ENCODE data around the gene FCGR2B. TPM values are rescaled to one million over a fixed set of nuclear protein-coding genes. Genes with fewer than 3 reads are reported as not detected.
"Not testable (repeated sequence)": the region's sequence is repeated elsewhere in the genome, so short reads cannot be mapped to it uniquely, and the experiment has no call there.

Gene FCGR2B
- total RNA-seq, 1 donor from 2014 or later, result not detected

- H3K4me1 ChIP-seq (ENCODE audit: insufficient read depth, low read length); H3K4me2 ChIP-seq (ENCODE audit: low read length); H3K9ac ChIP-seq (ENCODE audit: low read length); H3K9me3 Mint-ChIP-seq (ENCODE audit: unreplicated experiment); H3K9me3 ChIP-seq (ENCODE audit: insufficient read depth, low read depth, low read length); H4K20me1 ChIP-seq (ENCODE audit: insufficient read depth, low read length); H3K4me1 Mint-ChIP-seq (ENCODE audit: low read depth, unreplicated experiment); H3K36me3 ChIP-seq (ENCODE audit: insufficient read depth, low read length); H3K27ac ChIP-seq (ENCODE audit: low read depth, low read length); H3K27ac Mint-ChIP-seq (ENCODE audit: unreplicated experiment); H3K4me3 ChIP-seq (ENCODE audit: insufficient read depth, low read depth, low read length); H3K36me3 Mint-ChIP-seq (ENCODE audit: low read depth, unreplicated experiment); H2AFZ ChIP-seq (ENCODE audit: low read depth, low read length); FAIRE-seq; DNase-seq (ENCODE audit: low read depth); H3K79me2 ChIP-seq (ENCODE audit: insufficient read depth, low read length); H3K27me3 ChIP-seq (ENCODE audit: insufficient read depth, low read length); H3K4me3 Mint-ChIP-seq (ENCODE audit: unreplicated experiment): not testable (repeated sequence)
- peaks cover 10% of the 10 kb centered on the region for H3K27me3 Mint-ChIP-seq (ENCODE audit: low read depth, unreplicated experiment)
These were observed 39.4 kb upstream of the FCGR2B start for GRCh38 chr1:161623401-161624051.

GRCh38 chr1:161624605-161625004 lies 38.3 kb upstream of the FCGR2B start:
- H3K4me2 ChIP-seq (ENCODE audit: low read length); H3K27ac ChIP-seq (ENCODE audit: low read depth, low read length); H3K4me3 Mint-ChIP-seq (ENCODE audit: unreplicated experiment); FAIRE-seq; H3K4me3 ChIP-seq (ENCODE audit: insufficient read depth, low read depth, low read length); DNase-seq (ENCODE audit: low read depth); H4K20me1 ChIP-seq (ENCODE audit: insufficient read depth, low read length); H2AFZ ChIP-seq (ENCODE audit: low read depth, low read length); H3K9me3 ChIP-seq (ENCODE audit: insufficient read depth, low read depth, low read length); H3K9me3 Mint-ChIP-seq (ENCODE audit: unreplicated experiment); H3K79me2 ChIP-seq (ENCODE audit: insufficient read depth, low read length); H3K9ac ChIP-seq (ENCODE audit: low read length); H3K27ac Mint-ChIP-seq (ENCODE audit: unreplicated experiment); H3K36me3 ChIP-seq (ENCODE audit: insufficient read depth, low read length); H3K27me3 ChIP-seq (ENCODE audit: insufficient read depth, low read length); H3K36me3 Mint-ChIP-seq (ENCODE audit: low read depth, unreplicated experiment); H3K4me1 ChIP-seq (ENCODE audit: insufficient read depth, low read length); H3K4me1 Mint-ChIP-seq (ENCODE audit: low read depth, unreplicated experiment): not testable (repeated sequence)
- H3K27me3 Mint-ChIP-seq (ENCODE audit: low read depth, unreplicated experiment), result peaks cover 10% of the 10 kb centered on the region

- not testable (repeated sequence) for H3K4me1 ChIP-seq (ENCODE audit: insufficient read depth, low read length); H3K4me3 Mint-ChIP-seq (ENCODE audit: unreplicated experiment); FAIRE-seq; H3K4me2 ChIP-seq (ENCODE audit: low read length); H3K4me1 Mint-ChIP-seq (ENCODE audit: low read depth, unreplicated experiment); H3K27me3 ChIP-seq (ENCODE audit: insufficient read depth, low read length); H3K4me3 ChIP-seq (ENCODE audit: insufficient read depth, low read depth, low read length); H3K9me3 ChIP-seq (ENCODE audit: insufficient read depth, low read depth, low read length); H3K36me3 ChIP-seq (ENCODE audit: insufficient read depth, low read length); H3K79me2 ChIP-seq (ENCODE audit: insufficient read depth, low read length); H4K20me1 ChIP-seq (ENCODE audit: insufficient read depth, low read length); H3K36me3 Mint-ChIP-seq (ENCODE audit: low read depth, unreplicated experiment); DNase-seq (ENCODE audit: low read depth); H2AFZ ChIP-seq (ENCODE audit: low read depth, low read length); H3K9me3 Mint-ChIP-seq (ENCODE audit: unreplicated experiment); H3K9ac ChIP-seq (ENCODE audit: low read length); H3K27ac Mint-ChIP-seq (ENCODE audit: unreplicated experiment); H3K27ac ChIP-seq (ENCODE audit: low read depth, low read length)
- H3K27me3 Mint-ChIP-seq (ENCODE audit: low read depth, unreplicated experiment), result peaks cover 10% of the 10 kb centered on the region
These were observed 36.3 kb upstream of the FCGR2B start for GRCh38 chr1:161626445-161627146.

- H3K27me3 ChIP-seq (ENCODE audit: insufficient read depth, low read length); H3K4me1 ChIP-seq (ENCODE audit: insufficient read depth, low read length); H3K27ac ChIP-seq (ENCODE audit: low read depth, low read length); H3K4me3 Mint-ChIP-seq (ENCODE audit: unreplicated experiment); H3K4me3 ChIP-seq (ENCODE audit: insufficient read depth, low read depth, low read length); H3K36me3 ChIP-seq (ENCODE audit: insufficient read depth, low read length); H3K9me3 Mint-ChIP-seq (ENCODE audit: unreplicated experiment); H3K9ac ChIP-seq (ENCODE audit: low read length); H2AFZ ChIP-seq (ENCODE audit: low read depth, low read length); H3K9me3 ChIP-seq (ENCODE audit: insufficient read depth, low read depth, low read length); H3K36me3 Mint-ChIP-seq (ENCODE audit: low read depth, unreplicated experiment); H3K4me1 Mint-ChIP-seq (ENCODE audit: low read depth, unreplicated experiment); H3K79me2 ChIP-seq (ENCODE audit: insufficient read depth, low read length); DNase-seq (ENCODE audit: low read depth); H3K4me2 ChIP-seq (ENCODE audit: low read length); H3K27ac Mint-ChIP-seq (ENCODE audit: unreplicated experiment); FAIRE-seq; H3K27me3 Mint-ChIP-seq (ENCODE audit: low read depth, unreplicated experiment); H4K20me1 ChIP-seq (ENCODE audit: insufficient read depth, low read length): not testable (repeated sequence)
These were observed 32.7 kb upstream of the FCGR2B start for GRCh38 chr1:161630128-161630742.
